GM21825 (cell line): ENCODE data around the gene GALE.
"Not testable (repeated sequence)": the region's sequence is repeated elsewhere in the genome, so short reads cannot be mapped to it uniquely, and the experiment has no call there.

Experiments used
- ATAC-seq: cut with Tn5 transposase; IDR thresholded peaks from one replicate; pipeline ENCODE4 v1.9.1; 2021; ENCODE audit warnings: mild to moderate bottlenecking, moderate library complexity; ENCODE audit not compliant: unreplicated experiment

The GALE gene

DNA sequence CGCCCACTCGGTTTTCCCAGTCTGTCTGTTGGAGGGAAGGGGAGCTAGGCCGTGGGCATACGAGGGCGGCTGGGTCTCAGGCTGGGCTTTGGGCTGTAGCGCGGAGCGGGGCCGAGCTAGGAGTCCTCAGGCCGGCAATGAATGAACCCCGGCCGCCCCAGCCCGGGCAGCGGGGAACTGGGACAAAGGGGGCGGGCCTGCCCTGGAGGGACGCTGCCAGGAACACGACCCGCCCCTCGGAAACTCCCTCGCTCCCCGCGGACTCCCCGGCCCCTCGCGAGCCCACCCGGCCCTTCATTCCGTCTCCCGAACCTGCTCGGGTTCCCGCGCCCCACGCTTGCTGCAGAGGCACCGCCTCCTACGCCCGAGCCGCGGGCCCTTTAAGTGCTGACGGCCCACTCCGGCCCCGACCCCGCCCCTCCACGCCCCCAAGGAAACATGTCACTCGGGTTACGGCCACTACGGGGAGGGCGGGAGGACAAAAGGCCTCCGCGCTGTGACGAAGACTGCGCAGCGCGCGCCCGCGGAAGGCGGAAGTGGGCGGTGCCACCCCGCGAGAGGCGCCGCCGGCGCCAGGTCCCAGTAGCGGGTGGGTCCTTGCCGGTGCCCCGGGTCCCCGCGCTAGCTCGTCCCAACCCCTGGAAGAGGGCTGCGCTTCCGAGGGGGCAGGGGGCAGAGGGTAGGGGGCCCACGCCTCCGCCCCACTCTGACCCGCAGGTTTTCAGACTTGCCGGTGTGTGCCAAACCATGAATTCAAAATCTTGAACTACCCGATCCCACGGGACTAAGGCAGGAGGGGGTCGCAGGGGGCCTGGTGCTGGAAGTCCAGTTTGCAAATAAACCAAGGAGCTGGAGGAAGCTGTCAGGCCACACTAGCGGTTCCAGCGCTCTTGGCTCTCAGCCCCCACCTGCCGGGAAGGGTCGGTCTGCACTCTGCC lies at the start of gene GALE:
Gene GALE (minus strand): TSS at position 355 of the 938 bp plus-strand sequence. CDS start 1,747 bp downstream, outside the sequence.
- ATAC-seq, result peak; percentile 71

DNA sequence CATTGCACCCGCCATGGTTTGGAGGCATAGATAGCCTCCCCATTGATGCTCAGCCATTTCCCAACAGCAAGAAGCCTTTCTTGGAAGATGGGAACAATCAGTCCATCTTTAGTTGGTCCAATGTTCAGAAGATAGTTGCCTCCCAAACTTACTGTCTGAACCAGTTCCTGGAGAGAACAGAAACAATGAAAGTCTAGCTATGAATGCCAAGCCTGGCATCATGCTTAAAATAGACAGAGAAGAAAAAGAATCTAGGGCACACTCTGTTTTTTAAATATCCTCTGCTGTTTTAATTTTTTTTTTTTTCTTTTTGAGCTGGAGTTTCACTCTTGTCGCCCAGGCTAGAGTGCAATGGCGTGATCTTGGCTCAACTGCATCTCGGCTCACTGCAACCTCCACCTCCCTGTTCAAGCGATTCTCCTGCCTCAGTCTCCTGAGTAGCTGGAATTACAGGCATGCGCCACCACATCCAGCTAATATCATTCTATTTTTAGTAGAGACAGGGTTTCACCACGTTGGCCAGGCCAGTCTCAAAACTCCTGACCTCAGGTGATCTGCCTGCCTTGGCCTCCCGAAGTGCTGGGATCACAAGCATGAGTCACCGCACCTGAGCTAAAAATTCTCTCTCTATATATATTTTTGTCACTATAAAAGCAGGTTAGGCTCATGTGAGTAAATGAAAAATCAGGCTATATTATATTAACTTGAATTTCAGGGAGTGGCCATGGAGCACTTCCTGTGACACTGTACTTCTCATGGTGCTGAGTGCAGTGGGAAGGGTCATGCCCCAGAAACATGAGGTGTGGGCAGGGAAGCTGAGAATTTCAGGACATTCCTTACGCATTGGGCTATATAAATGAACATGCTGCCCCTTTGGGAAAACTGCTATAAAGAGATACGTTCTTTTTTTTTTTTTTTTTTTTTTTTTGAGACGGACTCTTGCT lies 48.4 kb upstream of the GALE start:
- ATAC-seq, result no peak

DNA sequence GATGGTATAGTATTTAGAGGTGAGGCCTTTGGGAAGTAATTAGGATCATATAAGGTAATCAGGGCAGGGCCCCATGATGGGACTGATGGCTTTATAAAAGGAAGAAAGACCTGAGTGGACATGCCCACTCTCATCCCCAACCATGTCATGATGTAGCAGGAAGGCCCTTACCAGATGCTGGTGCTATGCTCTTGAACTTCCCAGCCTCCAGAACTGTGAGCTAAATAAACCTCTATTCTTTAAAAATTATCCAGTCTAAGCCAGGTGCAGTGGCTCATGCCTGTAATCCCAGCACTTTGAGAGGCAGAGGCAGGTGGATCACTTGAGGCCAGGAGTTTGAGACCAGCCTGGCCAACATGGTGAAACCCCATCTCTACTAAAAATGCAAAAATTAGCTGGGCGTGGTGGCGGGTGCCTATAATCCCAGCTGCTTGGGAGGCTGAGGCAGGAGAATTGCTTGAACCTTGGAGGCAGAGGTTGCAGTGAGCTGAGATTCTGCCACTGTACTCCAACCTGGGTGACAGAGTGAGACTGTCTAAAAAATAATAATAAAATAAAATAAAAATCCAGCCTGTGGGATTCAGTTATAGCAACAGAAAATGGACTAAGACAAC lies 47.0 kb upstream of the GALE start:
- not testable (repeated sequence) for ATAC-seq

DNA sequence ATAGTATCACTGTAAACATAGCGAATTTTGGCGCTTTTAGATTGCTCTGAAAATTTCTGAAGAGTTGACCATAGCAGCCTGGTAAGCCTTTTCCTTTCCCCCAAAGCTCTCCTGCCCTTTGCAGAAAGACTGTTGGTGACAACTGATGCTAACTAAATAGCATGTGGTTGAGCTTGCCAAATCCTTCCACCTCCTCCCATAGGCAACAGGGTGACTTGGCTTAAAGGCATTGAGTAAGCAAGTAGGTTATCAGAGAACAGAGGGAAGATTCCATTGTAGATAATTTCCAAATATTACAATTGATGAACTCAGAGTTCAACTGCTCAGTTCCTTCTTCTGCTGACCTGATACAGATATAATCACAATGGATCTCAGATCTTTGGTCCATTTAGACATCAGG lies 44.6 kb upstream of the GALE start:
- no peak for ATAC-seq

DNA sequence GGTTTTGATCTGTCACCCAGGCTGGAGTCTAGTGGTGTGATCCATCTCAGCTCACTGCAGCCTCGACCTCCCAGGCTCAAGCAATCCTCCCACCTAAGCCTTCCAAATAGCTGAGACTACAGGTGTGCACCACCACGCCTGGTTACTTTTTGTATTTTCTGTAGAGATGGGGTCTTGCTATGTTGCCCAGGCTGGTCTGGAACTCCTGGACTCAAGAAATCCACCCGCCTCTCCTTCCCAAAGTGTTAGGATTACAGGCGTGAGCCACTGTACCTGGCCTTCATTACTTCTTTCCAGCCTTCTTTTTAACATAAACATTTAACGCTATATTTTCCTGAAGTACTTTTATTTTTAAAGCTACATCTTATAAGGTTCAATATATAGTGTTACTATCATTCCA lies 43.1 kb upstream of the GALE start:
- no peak for ATAC-seq

DNA sequence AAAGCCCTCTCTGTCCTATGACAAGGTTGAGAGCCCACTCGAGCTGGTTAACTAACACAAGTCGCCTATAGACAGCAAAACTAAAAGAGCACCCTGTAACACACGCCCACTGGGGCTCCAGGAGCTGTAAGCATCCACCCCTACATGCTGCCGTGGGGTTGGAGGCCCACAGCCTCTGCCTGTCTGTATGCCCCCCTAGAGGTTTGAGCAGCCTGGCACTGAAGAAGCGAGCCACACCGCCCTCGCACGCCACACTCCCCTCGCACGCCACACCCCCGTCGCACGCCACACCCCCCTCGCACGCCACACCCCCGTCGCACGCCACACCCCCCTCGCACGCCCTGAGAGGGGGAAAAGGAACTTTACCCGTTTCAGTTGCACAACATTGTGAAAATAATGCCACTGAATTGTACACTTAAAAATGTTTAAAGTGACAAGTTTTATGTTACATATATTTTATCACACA lies 37.9 kb upstream of the GALE start:
- peak; percentile 68 for ATAC-seq

DNA sequence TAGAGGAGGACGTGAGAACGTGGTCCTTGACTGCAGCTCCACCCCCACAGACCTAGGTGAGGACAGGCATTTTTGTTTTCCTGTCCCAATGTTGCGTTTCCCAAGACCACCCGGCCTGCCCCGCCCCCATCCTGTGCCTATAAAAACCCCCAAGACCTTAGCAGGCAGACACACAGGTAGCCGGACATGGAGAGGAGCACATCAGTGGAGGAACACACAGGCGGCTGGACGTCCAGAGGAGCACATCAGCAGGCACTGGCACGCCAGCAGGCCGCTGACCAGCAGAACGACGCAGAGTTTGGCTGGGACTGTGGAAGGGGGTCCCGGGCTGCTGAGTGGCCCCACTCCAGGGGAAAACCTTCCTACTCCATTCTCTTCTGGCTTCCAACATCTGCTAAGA lies 37.4 kb upstream of the GALE start:
- no peak for ATAC-seq

DNA sequence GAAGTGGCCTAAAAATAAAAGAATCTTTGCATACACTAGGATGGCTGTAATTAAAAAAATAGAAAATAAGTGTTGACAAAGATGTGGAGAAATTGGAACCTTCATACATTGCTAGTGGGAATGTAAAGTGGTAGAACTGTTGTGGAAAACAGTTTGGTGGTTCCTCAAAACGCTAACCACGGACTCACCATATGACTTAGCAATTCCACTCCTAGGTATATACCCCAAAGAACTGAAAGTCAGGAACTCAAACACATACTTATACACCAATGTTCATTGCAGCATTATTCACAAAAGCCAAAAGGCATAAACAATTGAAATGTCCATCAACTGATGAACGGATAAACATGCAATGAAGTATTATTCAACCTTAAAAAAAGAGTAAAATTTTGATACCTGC lies 35.5 kb upstream of the GALE start:
- no peak for ATAC-seq

DNA sequence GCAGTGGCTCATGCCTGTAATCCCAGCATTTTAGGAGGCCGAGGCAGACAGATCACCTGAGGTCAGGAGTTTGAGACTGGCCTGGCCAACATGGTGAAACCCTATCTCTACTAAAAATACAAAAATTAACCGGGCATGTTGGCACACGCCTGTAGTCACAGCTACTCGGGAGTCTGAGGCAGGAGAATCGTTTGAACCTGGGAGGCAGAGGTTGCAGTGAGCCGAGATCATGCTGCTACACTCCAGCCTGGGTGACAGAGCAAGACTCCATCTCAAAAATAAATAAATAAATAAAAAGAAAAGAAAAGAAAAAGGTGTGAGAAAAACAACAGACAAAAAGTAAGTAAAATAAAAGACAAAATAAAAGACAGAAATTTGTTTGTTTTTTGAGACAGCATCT lies 33.6 kb upstream of the GALE start:
- not testable (repeated sequence) for ATAC-seq

DNA sequence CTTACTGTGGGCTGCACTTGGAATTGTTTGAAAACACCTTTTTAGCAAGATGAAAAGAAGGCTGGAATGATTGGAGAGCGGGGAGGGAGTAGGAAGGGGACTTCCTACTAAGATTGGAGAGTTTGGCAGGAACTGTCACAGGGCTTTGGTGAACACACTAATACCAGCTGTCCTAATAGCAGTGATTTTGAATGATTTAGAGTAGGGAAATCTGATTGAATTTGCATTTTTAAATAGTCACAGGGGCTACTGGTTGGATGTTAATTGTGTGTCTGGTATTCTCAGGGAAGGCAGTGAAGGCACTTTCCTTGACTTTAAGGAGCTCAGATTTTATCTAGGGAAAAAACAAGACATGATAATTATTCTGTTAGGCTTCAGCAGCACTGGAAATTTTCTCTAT lies 27.2 kb upstream of the GALE start:
- ATAC-seq, result no peak

DNA sequence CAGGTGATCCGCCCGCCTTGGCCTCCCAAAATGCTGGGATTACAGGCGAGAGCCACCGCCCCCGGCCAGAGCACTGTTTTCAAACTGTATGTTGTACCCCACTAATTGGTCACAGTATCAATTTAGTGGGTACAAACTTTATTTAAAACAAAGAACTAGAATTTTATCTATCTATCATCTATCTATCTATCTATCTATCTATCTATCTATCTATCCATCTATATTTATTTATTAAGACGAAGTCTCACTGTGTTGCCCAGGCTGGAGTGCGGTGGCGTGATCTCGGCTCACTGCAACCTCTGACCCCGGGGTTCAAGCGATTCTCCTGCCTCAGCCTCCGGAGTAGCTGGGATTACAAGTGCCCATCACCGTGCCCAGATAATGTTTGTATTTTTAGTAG lies 26.0 kb upstream of the GALE start:
- not testable (repeated sequence) for ATAC-seq

DNA sequence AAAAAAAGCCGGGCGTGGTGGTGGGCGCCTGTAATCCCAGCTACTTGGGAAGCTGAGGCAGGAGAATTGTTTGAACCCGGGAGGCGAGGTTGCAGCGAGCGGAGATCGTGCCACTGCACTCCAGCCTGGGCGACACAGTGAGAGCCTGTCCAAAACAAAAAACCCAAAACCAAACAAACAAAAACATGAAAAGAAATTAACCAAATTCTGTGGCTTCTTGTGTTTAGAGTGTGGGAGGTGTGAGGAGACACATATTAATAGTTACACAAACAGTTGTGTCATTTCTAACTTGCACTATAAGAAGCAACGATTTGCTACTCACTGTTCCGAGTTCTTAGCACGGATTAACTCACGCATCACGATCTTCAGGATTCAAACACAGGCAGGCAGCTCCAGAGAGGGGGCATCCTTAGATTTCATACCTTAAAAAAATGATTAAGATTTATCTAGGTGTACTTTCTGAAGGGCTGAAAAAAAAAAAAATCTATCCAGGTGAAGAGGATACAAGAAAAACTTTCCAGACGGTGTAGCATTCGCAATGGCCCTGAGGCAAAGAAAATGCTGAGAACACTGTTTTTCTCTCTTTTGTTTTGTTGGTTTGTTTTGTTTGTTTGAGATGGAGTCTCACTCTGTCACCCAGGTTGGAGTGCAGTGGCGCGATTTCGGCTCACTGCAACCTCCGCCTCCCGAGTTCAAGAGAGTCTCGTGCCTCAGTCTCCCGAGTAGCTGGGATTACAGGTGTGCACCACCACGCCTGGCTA lies 25.4 kb upstream of the GALE start:
- peak; percentile 50 for ATAC-seq

DNA sequence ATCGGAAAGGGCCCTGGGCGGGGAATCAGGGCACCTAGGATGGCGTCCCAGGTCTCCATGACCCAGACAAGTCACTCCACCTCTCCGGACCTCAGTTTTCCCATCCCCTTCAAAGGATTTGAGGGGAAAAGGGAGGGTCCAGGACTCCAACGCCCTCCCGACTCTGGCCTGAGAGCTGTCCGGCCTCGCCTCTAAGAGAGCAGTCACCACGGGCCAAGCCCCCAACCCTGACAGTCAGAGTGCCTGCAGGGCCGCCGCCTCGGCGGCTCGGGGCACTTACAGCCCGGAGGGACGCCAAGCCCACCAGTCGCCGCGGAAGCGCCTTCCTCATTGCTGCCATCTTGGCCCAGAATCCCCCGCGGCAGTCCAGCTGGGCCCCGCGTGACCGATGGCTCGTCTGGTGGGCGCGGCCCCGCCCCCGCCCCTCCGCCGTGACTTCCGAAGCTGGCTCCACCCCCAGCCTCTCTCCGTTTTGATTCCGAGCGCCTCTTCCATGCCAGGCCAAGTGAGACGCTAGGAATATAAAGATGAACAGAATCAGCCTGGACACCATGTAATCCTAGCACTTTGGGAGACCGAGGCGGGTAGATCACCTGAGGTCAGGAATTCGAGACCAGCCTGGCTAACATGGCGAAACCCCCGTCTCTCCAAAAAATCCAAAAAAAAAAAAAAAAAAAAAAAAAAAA lies 24.7 kb upstream of the GALE start, which contains the start of gene HMGCL:
Gene HMGCL (minus strand): TSS at position 354 of the 686 bp plus-strand sequence. CDS start 14 bp downstream, at position 340.
- ATAC-seq, result peak; percentile 80

DNA sequence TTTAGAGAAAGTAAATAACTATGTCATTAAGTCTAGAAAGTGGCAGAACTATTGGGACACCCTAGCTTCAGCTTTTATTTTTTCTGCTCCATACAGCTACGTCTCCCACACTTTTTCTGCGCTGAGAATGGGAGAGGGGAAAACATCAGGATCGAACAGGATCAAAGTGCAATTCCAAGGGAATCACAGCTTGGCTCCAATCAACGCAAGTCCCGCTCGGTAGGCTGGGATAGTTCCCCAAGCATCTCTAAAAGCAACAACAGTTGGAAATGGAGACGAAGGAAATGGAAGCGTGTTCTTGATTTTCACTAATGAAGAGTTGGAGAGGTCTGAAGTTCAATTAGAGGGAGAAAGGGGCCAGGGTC lies 24.1 kb upstream of the GALE start:
- no peak for ATAC-seq

DNA sequence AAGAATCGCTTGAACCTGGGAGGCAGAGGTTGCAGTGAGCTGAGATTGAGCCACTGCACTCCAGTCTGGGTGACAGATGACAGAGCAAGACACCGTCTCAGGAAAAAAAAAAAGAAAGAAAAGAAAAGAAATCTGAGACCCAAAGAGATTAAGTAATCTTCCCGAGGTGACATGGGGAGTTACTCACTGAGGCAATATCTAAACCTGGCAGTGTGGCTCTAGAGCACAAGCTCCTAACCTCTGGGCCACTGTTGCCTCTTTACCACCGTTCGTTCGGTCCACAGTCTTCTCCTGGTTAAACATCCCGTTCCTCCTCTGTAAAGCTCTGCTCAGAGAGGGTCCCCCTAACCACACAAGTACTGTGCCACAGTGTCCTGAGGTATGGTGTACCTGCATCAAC lies 23.2 kb upstream of the GALE start:
- ATAC-seq, result no peak

DNA sequence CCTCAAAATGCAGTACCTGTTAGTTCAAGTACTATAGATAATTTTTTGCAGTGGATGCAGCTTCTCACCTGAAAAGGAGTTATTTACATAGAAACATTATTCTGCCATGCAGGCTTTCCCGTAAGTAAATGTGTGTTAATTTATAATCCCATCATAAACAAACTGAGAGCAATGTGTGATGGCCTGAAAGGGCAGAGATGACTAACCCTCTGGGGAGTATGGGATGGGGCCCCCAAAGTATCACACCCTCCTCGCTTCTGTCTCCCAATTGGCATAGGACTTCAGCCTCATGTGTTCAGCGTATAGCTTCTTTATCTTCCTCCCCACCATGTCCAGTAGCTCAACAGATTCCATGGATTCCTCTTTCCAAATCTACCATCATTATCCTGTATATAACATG lies 17.1 kb upstream of the GALE start:
- ATAC-seq, result no peak

DNA sequence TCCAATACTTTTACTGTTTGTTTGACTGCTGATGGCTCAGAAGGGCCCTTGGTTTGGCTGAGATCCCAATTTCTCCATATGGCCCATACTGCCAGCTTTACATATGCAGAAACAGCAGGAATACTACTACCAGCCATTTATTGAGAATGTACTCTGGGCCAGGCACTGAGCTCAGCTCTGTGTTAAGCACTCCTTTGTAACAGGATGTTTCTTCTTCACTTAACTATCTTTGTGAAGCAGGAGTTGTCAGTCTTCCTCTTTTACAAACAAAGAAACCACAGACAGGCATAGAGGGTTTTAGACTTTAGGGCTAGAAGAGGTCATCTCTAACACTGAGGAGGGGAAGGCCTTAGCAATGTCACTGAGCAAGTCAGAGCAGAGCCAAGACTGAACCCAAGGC lies 16.4 kb upstream of the GALE start:
- ATAC-seq, result no peak

DNA sequence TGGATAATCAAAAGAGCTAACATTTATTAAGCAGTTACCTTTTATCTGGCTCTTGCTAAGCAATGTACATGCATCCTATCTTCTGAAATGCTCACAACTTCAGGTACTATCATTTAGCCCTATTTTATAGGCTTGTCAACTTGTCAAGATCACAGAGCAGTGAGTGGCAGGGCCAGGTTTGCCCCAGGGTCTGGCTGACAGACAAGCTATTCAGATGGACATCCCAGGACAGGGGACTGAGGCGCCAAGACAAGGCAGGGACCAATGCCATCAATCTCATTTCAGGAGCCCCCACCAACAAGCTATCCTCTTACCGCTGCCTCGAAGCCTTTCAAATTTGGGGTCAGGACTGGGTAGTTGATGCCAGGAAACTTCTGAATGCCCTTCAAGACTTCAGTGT lies 15.8 kb upstream of the GALE start:
- no peak for ATAC-seq

DNA sequence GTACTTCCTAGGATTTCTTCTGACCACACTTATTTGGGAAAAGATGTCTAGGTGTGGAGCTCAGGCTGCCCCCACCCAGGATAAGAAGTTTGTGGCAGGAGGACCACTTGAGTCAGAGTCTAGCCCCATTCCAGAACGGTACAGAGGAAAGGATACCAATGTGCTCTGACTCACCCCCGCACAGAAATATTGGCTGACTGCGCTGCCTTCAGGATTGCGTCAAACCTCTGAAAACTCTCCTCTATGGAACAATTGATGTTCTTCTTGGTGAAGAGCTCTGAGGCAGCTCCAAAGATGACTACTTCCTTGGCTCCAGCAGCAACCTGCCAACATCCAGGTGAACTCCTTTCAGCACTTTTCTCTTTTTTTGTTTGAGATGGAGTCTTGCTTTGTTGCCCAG lies 13.5 kb upstream of the GALE start:
- ATAC-seq, result no peak
